ENCODE measurements around the gene PZP.

- TF ChIP-seq, protein P1, sequence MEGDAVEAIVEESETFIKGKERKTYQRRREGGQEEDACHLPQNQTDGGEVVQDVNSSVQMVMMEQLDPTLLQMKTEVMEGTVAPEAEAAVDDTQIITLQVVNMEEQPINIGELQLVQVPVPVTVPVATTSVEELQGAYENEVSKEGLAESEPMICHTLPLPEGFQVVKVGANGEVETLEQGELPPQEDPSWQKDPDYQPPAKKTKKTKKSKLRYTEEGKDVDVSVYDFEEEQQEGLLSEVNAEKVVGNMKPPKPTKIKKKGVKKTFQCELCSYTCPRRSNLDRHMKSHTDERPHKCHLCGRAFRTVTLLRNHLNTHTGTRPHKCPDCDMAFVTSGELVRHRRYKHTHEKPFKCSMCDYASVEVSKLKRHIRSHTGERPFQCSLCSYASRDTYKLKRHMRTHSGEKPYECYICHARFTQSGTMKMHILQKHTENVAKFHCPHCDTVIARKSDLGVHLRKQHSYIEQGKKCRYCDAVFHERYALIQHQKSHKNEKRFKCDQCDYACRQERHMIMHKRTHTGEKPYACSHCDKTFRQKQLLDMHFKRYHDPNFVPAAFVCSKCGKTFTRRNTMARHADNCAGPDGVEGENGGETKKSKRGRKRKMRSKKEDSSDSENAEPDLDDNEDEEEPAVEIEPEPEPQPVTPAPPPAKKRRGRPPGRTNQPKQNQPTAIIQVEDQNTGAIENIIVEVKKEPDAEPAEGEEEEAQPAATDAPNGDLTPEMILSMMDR (IDR thresholded peaks at IDR 0.05; ENCODE audit: insufficient read depth, low read depth, low read length), result no peak
- TF ChIP-seq EZH2 (IDR thresholded peaks at IDR 0.05; ENCODE audit: insufficient read depth, low read length), result no peak
Measured at GRCh38 chr12:9132008-9132535, 76.1 kb downstream of the PZP start.

Data from astrocyte (in vitro differentiated cells and primary cell).